ENCODE data around the gene C3orf20. TPM values are rescaled to one million over a fixed set of nuclear protein-coding genes. Genes with fewer than 3 reads are reported as not detected.

C3orf20 gene
- total and polyA plus RNA-seq, 2 of the 13 experiments (the other 11 are each of a cell fraction or from before 2014, with no cell fraction given) = 0.03 to 0.04 TPM

DNA sequence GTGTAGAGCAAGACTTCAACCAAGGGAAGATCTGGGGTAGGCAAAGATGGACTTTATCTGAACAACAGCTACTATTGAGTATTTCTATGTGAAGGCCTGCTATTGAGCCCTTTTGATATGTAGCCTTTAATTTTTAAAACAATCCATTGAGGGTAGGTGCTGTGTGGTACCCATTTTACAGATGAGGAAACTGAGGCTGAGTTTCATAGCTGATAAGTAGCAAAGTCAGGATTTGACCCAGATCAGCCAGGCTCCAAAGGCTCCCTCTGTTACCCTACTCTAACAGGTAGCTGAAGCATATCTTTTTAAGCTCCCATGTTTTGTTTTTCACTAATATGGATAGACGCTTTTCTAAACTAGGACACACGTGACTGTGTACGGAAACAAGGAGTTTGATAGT is 141.4 kb downstream of the C3orf20 start:
- Histone ChIP-seq H3K36me3 (replicated peaks in 1 of 2; ENCODE audit: control insufficient read depth in 1 of 2, insufficient read depth in 2 of 2, low read length in 2 of 2) (no peaks in the 10 kb centered on the region), H3K4me2 (ENCODE audit: low read depth, low read length) (no peak overlapping the region), H3K9me3 (ENCODE audit: low read length) (no peaks in the 10 kb centered on the region), H3K9ac (ENCODE audit: insufficient read depth, low read depth, low read length) (no peak overlapping the region), H3K79me2 (ENCODE audit: insufficient read depth, low read length) (no peaks in the 10 kb centered on the region), H3K27me3 (ENCODE audit: control insufficient read depth in 1 of 2, insufficient read depth in 2 of 2, low read length in 2 of 2) (peaks cover 0 to 52% of the 10 kb centered on the region in 2 experiments; a peak in 4 of 5 replicates), H3K4me1 (ENCODE audit: insufficient read depth, low read length) (no peaks in the 10 kb centered on the region), H3K27ac (ENCODE audit: extremely low read length, insufficient read depth, low read length) (no peak overlapping the region), H3K4me3 (replicated peaks in 1 of 3; ENCODE audit: insufficient read depth in 1 of 3, low read depth in 2 of 3, low read length in 3 of 3) (no peak overlapping the region), H4K20me1 (ENCODE audit: insufficient read depth, low read length) (no peaks in the 10 kb centered on the region), H2AFZ (ENCODE audit: low read length) (no peak overlapping the region)
- intact Hi-C loops (cut with micrococcal nuclease; ENCODE audit: unreplicated experiment) = no loop called here
- CTCF ChIA-PET (ENCODE audit: low intra/inter-chr PET ratio, low total read pairs) = no interaction called here
- 43% methylated on average over 3 of the region's 3 CpGs for WGBS (ENCODE audit: low lambda C conversion rate)
- no peak for DNase-seq (ENCODE audit: low spot score)
- POLR2A ChIA-PET = no interaction called here
- TF ChIP-seq YEATS4 (CRISPR knock-in tag; IDR thresholded peaks at IDR 0.05; ENCODE audit: borderline replicate concordance) (no peak), ZNF629 (CRISPR knock-in tag; conservative IDR thresholded peaks at IDR 0.05) (peak; percentile 69)
- in situ Hi-C loops (cut with HindIII; ENCODE audit: extremely low pct_ligation_motif_present, low pct_unique_long_range_greater_than_20kb) = no loop called here
- no peak for FAIRE-seq
- no TSS peak for BruUV-seq (replicated peaks)
- ATAC-seq = no peak

DNA sequence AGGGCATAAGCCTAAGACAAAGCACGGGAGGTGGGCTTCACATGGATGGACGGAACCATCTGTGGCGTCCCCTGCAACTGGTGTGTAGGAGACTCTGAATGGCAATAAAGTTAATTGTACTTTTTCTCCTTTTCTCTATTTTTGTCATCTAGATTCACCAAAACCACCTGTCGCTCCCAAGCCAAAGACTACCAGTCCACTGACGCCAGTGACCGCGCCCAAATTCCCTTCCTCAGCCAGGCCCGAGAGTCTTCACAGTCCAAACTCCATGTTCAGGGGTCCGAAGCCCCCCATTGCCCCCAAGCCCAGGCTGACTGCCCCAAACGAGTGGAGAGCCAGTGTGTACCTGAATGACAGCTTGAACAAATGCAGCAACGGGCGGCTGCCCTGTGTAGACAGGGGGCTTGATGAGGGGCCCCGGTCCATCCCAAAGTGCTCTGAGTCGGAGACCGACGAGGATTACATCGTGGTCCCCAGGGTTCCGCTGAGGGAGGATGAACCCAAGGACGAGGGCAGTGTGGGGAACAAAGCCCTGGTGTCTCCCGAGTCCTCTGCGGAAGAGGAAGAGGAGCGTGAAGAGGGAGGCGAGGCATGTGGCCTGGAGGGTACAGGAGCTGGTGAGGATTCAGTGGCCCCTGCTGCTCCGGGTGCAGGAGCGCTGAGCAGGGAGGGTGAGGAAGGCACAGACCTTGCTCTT is 144.0 kb downstream of the C3orf20 start, which contains the start of gene FGD5:
Gene FGD5 (plus strand): TSS at position 159 of the 697 bp plus-strand sequence. CDS start 110 bp downstream, at position 269.
- ChIA-PET POLR2A (no interaction called here), CTCF (ENCODE audit: low intra/inter-chr PET ratio, low total read pairs) (no interaction called here)
- WGBS (ENCODE audit: low lambda C conversion rate) = 30% methylated on average over 24 of the region's 25 CpGs
- DNase-seq (ENCODE audit: low spot score) (no peak), FAIRE-seq (no peak), ATAC-seq (no peak)
- no peak within 1 kb of the TSS for H2AFZ ChIP-seq (ENCODE audit: low read length)
- H4K20me1 ChIP-seq (ENCODE audit: insufficient read depth, low read length) = no peaks in the 10 kb centered on the region
- no peak within 1 kb of the TSS for H3K4me3 ChIP-seq (replicated peaks in 1 of 3; ENCODE audit: insufficient read depth in 1 of 3, low read depth in 2 of 3, low read length in 3 of 3)
- no peak within 1 kb of the TSS for H3K9ac ChIP-seq (ENCODE audit: insufficient read depth, low read depth, low read length)
- H3K4me2 ChIP-seq (ENCODE audit: low read depth, low read length) = no peak within 1 kb of the TSS
- BruUV-seq (replicated peaks) = no TSS peak
- H3K79me2 ChIP-seq (ENCODE audit: insufficient read depth, low read length) = no peaks in the 10 kb centered on the region
- peaks cover 0 to 37% of the 10 kb centered on the region in 2 experiments; a peak in 4 of 5 replicates for H3K27me3 ChIP-seq (ENCODE audit: control insufficient read depth in 1 of 2, insufficient read depth in 2 of 2, low read length in 2 of 2)
- intact Hi-C loops (cut with micrococcal nuclease; ENCODE audit: unreplicated experiment) (no loop called here), in situ Hi-C loops (cut with HindIII; ENCODE audit: extremely low pct_ligation_motif_present, low pct_unique_long_range_greater_than_20kb) (no loop called here)
- H3K27ac ChIP-seq (ENCODE audit: extremely low read length, insufficient read depth, low read length) = no peak within 1 kb of the TSS
- no peaks in the 10 kb centered on the region for H3K4me1 ChIP-seq (ENCODE audit: insufficient read depth, low read length)
- H3K9me3 ChIP-seq (ENCODE audit: low read length) = no peaks in the 10 kb centered on the region
- no peaks in the 10 kb centered on the region for H3K36me3 ChIP-seq (replicated peaks in 1 of 2; ENCODE audit: control insufficient read depth in 1 of 2, insufficient read depth in 2 of 2, low read length in 2 of 2)
- TF ChIP-seq, protein P1, sequence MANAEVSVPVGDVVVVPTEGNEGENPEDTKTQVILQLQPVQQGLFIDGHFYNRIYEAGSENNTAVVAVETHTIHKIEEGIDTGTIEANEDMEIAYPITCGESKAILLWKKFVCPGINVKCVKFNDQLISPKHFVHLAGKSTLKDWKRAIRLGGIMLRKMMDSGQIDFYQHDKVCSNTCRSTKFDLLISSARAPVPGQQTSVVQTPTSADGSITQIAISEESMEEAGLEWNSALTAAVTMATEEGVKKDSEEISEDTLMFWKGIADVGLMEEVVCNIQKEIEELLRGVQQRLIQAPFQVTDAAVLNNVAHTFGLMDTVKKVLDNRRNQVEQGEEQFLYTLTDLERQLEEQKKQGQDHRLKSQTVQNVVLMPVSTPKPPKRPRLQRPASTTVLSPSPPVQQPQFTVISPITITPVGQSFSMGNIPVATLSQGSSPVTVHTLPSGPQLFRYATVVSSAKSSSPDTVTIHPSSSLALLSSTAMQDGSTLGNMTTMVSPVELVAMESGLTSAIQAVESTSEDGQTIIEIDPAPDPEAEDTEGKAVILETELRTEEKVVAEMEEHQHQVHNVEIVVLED (CRISPR knock-in tag; IDR thresholded peaks at IDR 0.05; ENCODE audit: borderline replicate concordance) = no peak
- TF ChIP-seq ZNF841 (CRISPR knock-in tag; IDR thresholded peaks at IDR 0.05; ENCODE audit: borderline replicate concordance) (no peak), SMARCE1 (IDR thresholded peaks at IDR 0.05; ENCODE audit: borderline replicate concordance) (no peak), NR2C2 (CRISPR knock-in tag; IDR thresholded peaks at IDR 0.05; ENCODE audit: borderline replicate concordance) (no peak), FOXP1 (IDR thresholded peaks at IDR 0.05) (no peak), FOXP1 (CRISPR knock-in tag; IDR thresholded peaks at IDR 0.05) (no peak), JUN (CRISPR knock-in tag; IDR thresholded peaks at IDR 0.05) (no peak), HDAC6 (IDR thresholded peaks at IDR 0.05; ENCODE audit: low read depth, low read length) (no peak), CENPT (CRISPR knock-in tag; IDR thresholded peaks at IDR 0.05; ENCODE audit: low read depth) (no peak), SP140L (CRISPR knock-in tag; IDR thresholded peaks at IDR 0.05; ENCODE audit: borderline replicate concordance) (no peak), NCOA1 (CRISPR knock-in tag; IDR thresholded peaks at IDR 0.05) (no peak), SNAI1 (CRISPR knock-in tag; IDR thresholded peaks at IDR 0.05; ENCODE audit: borderline replicate concordance) (no peak), ZSCAN25 (CRISPR knock-in tag; IDR thresholded peaks at IDR 0.05) (no peak)
- TF ChIP-seq, protein P2, sequence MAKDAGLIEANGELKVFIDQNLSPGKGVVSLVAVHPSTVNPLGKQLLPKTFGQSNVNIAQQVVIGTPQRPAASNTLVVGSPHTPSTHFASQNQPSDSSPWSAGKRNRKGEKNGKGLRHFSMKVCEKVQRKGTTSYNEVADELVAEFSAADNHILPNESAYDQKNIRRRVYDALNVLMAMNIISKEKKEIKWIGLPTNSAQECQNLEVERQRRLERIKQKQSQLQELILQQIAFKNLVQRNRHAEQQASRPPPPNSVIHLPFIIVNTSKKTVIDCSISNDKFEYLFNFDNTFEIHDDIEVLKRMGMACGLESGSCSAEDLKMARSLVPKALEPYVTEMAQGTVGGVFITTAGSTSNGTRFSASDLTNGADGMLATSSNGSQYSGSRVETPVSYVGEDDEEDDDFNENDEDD (CRISPR knock-in tag; IDR thresholded peaks at IDR 0.05; ENCODE audit: borderline replicate concordance) = no peak

Measured in HepG2 (cell line).